Measurements from ENCODE around the gene PTPRE. TPM values are rescaled to one million over a fixed set of nuclear protein-coding genes. Genes with fewer than 3 reads are reported as not detected.

PTPRE gene
- total and polyA plus RNA-seq, 4 donors: 1.5 to 12.5 (median 3.7) TPM

DNA sequence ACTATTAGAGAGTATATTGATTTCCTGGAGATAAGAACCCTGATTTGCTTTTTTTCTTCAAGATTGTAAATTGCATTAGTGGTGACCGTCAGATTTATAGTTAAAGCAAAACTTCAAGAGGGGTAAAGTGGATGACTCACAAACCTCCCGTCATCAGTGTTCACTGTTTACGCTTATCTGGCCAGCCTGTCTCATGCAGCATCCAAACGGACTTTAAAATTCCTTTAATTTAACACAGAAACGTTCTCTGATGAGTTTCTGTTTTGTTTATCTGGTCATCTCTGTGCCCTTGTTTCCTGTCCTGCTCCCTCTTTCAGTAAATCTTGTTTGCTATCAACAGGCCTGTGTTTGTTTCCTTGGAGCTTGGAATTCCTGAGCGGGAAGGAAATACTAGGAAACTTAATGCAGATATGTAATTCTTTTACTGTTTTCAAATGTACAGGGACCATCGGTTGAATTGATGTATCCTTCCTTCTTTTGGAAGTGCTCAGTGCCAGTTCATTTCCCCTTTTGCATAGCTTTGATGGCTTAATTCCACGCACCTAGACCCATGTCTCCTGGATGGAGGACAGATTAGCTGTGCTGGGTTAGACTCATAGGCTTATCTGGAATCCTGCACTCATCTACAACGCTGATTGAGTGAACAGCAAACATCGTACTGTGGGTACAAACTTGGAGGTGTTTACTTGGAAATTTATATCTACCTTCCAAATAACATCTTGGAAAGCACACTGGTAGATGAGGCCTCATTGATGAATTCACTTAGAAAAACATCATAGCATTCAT, 21.3 kb downstream of the PTPRE start:
- Histone ChIP-seq H3K9me3 (ENCODE audit: control insufficient read depth in 4 of 4, low read length in 3 of 4) (peaks cover 0 to 5% (median 2%) of the 10 kb centered on the region in 4 donors), H3K27me3 (ENCODE audit: control insufficient read depth in 4 of 4, insufficient read depth in 4 of 4, low read length in 3 of 4) (no peaks in the 10 kb centered on the region), H3K4me3 (ENCODE audit: low read depth in 1 of 3, low read length in 3 of 3) (no peak overlapping the region), H3K4me1 (ENCODE audit: control insufficient read depth in 4 of 4, insufficient read depth in 4 of 4, low read length in 3 of 4) (no peaks in the 10 kb centered on the region), H3K36me3 (ENCODE audit: control insufficient read depth in 4 of 4, insufficient read depth in 3 of 4, low read depth in 1 of 4, low read length in 3 of 4) (no peaks in the 10 kb centered on the region), H3K27ac (ENCODE audit: low read depth in 1 of 2, low read length in 2 of 2) (no peak overlapping the region), H3K9ac (ENCODE audit: low read depth in 1 of 2, low read length in 2 of 2) (no peak overlapping the region)
- TF ChIP-seq SP1 (IDR thresholded peaks at IDR 0.05): no peak
- TF ChIP-seq FOXA1 (IDR thresholded peaks at IDR 0.05): no peak
- TF ChIP-seq, protein P1, sequence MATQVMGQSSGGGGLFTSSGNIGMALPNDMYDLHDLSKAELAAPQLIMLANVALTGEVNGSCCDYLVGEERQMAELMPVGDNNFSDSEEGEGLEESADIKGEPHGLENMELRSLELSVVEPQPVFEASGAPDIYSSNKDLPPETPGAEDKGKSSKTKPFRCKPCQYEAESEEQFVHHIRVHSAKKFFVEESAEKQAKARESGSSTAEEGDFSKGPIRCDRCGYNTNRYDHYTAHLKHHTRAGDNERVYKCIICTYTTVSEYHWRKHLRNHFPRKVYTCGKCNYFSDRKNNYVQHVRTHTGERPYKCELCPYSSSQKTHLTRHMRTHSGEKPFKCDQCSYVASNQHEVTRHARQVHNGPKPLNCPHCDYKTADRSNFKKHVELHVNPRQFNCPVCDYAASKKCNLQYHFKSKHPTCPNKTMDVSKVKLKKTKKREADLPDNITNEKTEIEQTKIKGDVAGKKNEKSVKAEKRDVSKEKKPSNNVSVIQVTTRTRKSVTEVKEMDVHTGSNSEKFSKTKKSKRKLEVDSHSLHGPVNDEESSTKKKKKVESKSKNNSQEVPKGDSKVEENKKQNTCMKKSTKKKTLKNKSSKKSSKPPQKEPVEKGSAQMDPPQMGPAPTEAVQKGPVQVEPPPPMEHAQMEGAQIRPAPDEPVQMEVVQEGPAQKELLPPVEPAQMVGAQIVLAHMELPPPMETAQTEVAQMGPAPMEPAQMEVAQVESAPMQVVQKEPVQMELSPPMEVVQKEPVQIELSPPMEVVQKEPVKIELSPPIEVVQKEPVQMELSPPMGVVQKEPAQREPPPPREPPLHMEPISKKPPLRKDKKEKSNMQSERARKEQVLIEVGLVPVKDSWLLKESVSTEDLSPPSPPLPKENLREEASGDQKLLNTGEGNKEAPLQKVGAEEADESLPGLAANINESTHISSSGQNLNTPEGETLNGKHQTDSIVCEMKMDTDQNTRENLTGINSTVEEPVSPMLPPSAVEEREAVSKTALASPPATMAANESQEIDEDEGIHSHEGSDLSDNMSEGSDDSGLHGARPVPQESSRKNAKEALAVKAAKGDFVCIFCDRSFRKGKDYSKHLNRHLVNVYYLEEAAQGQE (IDR thresholded peaks at IDR 0.05): no peak
- TF ChIP-seq RAD21 (IDR thresholded peaks at IDR 0.05): no peak
- no peak for TF ChIP-seq HNF4A (conservative IDR thresholded peaks at IDR 0.05)
- TF ChIP-seq RXRA (IDR thresholded peaks at IDR 0.05): no peak
- 58% methylated on average over 10 of the region's 10 CpGs for WGBS
- no peak for DNase-seq (ENCODE audit: low spot score)

DNA sequence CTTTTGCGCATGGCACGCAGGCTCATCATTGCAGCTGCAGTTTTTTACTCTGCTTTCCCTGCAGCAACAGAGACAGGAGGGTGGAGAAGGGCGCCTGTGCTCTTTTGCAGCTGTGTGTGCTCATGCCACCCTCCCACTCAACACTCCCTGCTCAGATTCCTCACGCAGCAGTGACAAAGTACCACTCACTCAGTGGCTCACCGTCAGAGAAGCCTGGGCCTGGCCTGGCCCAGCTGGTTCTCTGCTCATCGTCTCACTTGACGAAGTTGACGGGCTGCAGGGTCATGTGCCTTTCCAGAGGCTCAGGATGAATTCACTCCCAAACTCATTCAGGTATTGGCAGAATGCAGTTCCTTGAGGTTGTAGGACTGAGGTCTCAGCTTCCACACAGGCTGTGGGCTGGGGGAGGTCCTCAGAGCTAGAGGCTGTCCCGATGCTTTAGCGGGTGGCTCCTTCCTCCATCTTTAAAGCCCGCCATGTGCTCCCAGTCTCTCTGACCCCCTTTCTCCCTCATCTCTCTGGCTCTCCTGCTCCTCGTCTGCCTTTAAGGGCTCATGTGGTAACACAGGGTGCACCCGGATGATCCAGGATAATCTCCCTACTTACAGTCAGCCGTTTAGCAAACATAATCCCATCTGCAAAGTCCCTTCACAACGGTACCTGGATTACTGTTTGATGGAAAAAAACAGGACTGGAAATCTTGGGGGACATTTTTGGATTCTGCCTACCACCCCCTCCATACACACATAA, 25.8 kb downstream of the PTPRE start:
- Histone ChIP-seq H3K4me3 (ENCODE audit: low read depth in 1 of 3, low read length in 3 of 3) (no peak overlapping the region), H3K9ac (ENCODE audit: low read depth in 1 of 2, low read length in 2 of 2) (no peak overlapping the region), H3K9me3 (ENCODE audit: control insufficient read depth in 4 of 4, low read length in 3 of 4) (peaks cover 0 to 5% (median 2%) of the 10 kb centered on the region in 4 donors), H3K27ac (ENCODE audit: low read depth in 1 of 2, low read length in 2 of 2) (no peak overlapping the region), H3K27me3 (ENCODE audit: control insufficient read depth in 4 of 4, insufficient read depth in 4 of 4, low read length in 3 of 4) (no peaks in the 10 kb centered on the region), H3K36me3 (ENCODE audit: control insufficient read depth in 4 of 4, insufficient read depth in 3 of 4, low read depth in 1 of 4, low read length in 3 of 4) (no peaks in the 10 kb centered on the region), H3K4me1 (ENCODE audit: control insufficient read depth in 4 of 4, insufficient read depth in 4 of 4, low read length in 3 of 4) (no peaks in the 10 kb centered on the region)
- DNase-seq (ENCODE audit: low spot score): no peak
- WGBS: 91% methylated on average over 15 of the region's 15 CpGs
- TF ChIP-seq YY1 (IDR thresholded peaks at IDR 0.05): no peak
- TF ChIP-seq SP1 (IDR thresholded peaks at IDR 0.05): no peak
- TF ChIP-seq TAF1 (conservative IDR thresholded peaks at IDR 0.05): no peak
- TF ChIP-seq RXRA (IDR thresholded peaks at IDR 0.05): no peak
- no peak for TF ChIP-seq FOXA1 (IDR thresholded peaks at IDR 0.05)
- no peak for TF ChIP-seq JUND (IDR thresholded peaks at IDR 0.05)
- TF ChIP-seq, protein P2, sequence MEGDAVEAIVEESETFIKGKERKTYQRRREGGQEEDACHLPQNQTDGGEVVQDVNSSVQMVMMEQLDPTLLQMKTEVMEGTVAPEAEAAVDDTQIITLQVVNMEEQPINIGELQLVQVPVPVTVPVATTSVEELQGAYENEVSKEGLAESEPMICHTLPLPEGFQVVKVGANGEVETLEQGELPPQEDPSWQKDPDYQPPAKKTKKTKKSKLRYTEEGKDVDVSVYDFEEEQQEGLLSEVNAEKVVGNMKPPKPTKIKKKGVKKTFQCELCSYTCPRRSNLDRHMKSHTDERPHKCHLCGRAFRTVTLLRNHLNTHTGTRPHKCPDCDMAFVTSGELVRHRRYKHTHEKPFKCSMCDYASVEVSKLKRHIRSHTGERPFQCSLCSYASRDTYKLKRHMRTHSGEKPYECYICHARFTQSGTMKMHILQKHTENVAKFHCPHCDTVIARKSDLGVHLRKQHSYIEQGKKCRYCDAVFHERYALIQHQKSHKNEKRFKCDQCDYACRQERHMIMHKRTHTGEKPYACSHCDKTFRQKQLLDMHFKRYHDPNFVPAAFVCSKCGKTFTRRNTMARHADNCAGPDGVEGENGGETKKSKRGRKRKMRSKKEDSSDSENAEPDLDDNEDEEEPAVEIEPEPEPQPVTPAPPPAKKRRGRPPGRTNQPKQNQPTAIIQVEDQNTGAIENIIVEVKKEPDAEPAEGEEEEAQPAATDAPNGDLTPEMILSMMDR (IDR thresholded peaks at IDR 0.05; ENCODE audit: low read depth, low read length, missing input control): no peak

DNA sequence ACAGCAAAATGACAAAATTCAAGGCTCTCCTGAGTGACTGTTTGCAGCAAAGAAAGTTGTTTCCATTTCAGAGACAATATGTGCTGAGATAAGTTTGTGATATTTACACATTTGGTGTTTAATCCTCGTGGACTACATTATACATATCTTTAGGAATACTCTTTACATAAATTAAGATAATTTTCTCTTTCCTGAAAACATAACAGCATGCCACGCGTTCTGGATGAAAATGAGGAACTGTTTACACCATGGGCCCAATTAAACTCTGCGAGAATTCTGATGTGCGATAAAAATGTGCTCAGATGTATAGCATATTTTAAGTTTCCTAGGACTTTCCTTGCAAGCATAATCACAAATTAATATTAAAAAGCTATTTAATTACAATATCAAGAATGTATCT, 26.4 kb downstream of the PTPRE start:
- Histone ChIP-seq H3K4me3 (ENCODE audit: low read depth in 1 of 3, low read length in 3 of 3) (no peak overlapping the region), H3K27me3 (ENCODE audit: control insufficient read depth in 4 of 4, insufficient read depth in 4 of 4, low read length in 3 of 4) (peaks cover 0 to 2% (median 0%) of the 10 kb centered on the region in 4 donors), H3K36me3 (ENCODE audit: control insufficient read depth in 4 of 4, insufficient read depth in 3 of 4, low read depth in 1 of 4, low read length in 3 of 4) (no peaks in the 10 kb centered on the region), H3K27ac (ENCODE audit: low read depth in 1 of 2, low read length in 2 of 2) (no peak overlapping the region), H3K4me1 (ENCODE audit: control insufficient read depth in 4 of 4, insufficient read depth in 4 of 4, low read length in 3 of 4) (no peaks in the 10 kb centered on the region), H3K9ac (ENCODE audit: low read depth in 1 of 2, low read length in 2 of 2) (no peak overlapping the region), H3K9me3 (ENCODE audit: control insufficient read depth in 4 of 4, low read length in 3 of 4) (peaks cover 0 to 5% (median 2%) of the 10 kb centered on the region in 4 donors)
- no peak for DNase-seq (ENCODE audit: low spot score)
- WGBS: 86% methylated on average over 5 of the region's 5 CpGs
- TF ChIP-seq RXRA (IDR thresholded peaks at IDR 0.05) (no peak), FOXA1 (IDR thresholded peaks at IDR 0.05) (no peak), GABPA (IDR thresholded peaks at IDR 0.05 in 1 of 2, conservative IDR thresholded peaks at IDR 0.05 in 1 of 2) (no peak), HNF4G (IDR thresholded peaks at IDR 0.05) (no peak)
- TF ChIP-seq, protein P2 (IDR thresholded peaks at IDR 0.05; ENCODE audit: low read depth, low read length, missing input control): no peak
- TF ChIP-seq, protein P3, sequence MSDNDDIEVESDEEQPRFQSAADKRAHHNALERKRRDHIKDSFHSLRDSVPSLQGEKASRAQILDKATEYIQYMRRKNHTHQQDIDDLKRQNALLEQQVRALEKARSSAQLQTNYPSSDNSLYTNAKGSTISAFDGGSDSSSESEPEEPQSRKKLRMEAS (IDR thresholded peaks at IDR 0.05): no peak
- TF ChIP-seq, protein P4, sequence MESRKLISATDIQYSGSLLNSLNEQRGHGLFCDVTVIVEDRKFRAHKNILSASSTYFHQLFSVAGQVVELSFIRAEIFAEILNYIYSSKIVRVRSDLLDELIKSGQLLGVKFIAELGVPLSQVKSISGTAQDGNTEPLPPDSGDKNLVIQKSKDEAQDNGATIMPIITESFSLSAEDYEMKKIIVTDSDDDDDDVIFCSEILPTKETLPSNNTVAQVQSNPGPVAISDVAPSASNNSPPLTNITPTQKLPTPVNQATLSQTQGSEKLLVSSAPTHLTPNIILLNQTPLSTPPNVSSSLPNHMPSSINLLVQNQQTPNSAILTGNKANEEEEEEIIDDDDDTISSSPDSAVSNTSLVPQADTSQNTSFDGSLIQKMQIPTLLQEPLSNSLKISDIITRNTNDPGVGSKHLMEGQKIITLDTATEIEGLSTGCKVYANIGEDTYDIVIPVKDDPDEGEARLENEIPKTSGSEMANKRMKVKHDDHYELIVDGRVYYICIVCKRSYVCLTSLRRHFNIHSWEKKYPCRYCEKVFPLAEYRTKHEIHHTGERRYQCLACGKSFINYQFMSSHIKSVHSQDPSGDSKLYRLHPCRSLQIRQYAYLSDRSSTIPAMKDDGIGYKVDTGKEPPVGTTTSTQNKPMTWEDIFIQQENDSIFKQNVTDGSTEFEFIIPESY (IDR thresholded peaks at IDR 0.05): no peak
- TF ChIP-seq, protein P5, sequence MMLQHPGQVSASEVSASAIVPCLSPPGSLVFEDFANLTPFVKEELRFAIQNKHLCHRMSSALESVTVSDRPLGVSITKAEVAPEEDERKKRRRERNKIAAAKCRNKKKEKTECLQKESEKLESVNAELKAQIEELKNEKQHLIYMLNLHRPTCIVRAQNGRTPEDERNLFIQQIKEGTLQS (IDR thresholded peaks at IDR 0.05): no peak

Measured in liver (tissue), 9 donors.